ENCODE data around the gene TEX29.

DNA sequence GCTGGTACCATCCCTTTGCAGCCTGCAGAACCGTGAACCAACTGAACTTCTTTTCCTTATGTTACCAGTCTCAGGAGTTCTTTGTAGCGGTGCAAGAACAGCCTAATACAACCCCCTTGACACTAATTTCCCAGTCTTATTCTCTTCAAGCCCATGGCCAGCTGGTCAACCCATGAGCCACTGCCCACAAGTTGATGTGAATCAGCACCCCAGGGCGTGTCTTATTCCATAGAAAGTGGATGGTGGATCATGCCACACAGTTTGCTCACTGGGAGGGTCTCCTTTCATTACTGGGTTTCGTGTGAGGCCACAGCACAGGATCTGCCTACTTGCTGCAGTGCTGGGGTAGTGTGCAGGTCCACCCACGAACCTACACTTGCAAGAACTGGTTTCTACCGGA lies 27.0 kb downstream of the TEX29 start:
- no peak for TF ChIP-seq POLR2A (IDR thresholded peaks at IDR 0.05)
- TF ChIP-seq, protein P1, sequence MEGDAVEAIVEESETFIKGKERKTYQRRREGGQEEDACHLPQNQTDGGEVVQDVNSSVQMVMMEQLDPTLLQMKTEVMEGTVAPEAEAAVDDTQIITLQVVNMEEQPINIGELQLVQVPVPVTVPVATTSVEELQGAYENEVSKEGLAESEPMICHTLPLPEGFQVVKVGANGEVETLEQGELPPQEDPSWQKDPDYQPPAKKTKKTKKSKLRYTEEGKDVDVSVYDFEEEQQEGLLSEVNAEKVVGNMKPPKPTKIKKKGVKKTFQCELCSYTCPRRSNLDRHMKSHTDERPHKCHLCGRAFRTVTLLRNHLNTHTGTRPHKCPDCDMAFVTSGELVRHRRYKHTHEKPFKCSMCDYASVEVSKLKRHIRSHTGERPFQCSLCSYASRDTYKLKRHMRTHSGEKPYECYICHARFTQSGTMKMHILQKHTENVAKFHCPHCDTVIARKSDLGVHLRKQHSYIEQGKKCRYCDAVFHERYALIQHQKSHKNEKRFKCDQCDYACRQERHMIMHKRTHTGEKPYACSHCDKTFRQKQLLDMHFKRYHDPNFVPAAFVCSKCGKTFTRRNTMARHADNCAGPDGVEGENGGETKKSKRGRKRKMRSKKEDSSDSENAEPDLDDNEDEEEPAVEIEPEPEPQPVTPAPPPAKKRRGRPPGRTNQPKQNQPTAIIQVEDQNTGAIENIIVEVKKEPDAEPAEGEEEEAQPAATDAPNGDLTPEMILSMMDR (IDR thresholded peaks at IDR 0.05) = no peak
